Measurements from ENCODE around the gene GIMAP8.

- TF ChIP-seq CTCF (IDR thresholded peaks at IDR 0.05) (no peak), POLR2AphosphoS5 (IDR thresholded peaks at IDR 0.05; ENCODE audit: insufficient read depth in 1 of 2, low read depth in 1 of 2) (no peak)
Observed at GRCh38 chr7:150520145-150520544, 69.7 kb downstream of the GIMAP8 start.

All from vagina (tissue), 2 donors.